GM20000 (cell line): ENCODE results near the gene C16orf89.

Experiments used
- DNase-seq: peaks from one replicate; pipeline ENCODE4 v3.0.0; 2012; ENCODE audit warnings: low spot score
- TF ChIP-seq, protein P1 (sequence below): IDR thresholded peaks from 2 replicates; pipeline ENCODE4 v1.5.1; 2012; ENCODE audit warnings: mild to moderate bottlenecking, control low read depth; ENCODE audit errors: extremely low read depth, missing control alignments

The C16orf89 gene

DNA sequence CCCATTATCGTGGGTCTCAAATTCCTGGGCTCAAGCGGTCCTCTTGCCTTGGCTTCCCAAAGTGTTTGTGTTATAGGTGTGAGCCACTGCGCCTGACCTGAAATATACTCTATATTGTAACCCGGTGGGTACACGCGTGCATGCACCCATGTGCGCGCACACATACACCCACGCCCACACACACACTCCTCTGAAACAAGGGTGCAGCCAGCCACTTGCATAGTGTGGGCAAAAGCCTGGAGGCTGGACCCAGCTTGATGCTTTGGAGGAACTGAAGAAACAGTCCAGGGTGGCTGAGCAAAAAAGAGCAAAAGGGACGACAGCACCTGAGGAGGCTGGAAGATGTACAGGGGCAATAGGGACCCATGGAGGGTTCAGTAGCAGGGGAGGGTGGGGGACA is 61.9 kb downstream of the C16orf89 start:
- DNase-seq = no peak
- TF ChIP-seq, protein P1, sequence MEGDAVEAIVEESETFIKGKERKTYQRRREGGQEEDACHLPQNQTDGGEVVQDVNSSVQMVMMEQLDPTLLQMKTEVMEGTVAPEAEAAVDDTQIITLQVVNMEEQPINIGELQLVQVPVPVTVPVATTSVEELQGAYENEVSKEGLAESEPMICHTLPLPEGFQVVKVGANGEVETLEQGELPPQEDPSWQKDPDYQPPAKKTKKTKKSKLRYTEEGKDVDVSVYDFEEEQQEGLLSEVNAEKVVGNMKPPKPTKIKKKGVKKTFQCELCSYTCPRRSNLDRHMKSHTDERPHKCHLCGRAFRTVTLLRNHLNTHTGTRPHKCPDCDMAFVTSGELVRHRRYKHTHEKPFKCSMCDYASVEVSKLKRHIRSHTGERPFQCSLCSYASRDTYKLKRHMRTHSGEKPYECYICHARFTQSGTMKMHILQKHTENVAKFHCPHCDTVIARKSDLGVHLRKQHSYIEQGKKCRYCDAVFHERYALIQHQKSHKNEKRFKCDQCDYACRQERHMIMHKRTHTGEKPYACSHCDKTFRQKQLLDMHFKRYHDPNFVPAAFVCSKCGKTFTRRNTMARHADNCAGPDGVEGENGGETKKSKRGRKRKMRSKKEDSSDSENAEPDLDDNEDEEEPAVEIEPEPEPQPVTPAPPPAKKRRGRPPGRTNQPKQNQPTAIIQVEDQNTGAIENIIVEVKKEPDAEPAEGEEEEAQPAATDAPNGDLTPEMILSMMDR = no peak

DNA sequence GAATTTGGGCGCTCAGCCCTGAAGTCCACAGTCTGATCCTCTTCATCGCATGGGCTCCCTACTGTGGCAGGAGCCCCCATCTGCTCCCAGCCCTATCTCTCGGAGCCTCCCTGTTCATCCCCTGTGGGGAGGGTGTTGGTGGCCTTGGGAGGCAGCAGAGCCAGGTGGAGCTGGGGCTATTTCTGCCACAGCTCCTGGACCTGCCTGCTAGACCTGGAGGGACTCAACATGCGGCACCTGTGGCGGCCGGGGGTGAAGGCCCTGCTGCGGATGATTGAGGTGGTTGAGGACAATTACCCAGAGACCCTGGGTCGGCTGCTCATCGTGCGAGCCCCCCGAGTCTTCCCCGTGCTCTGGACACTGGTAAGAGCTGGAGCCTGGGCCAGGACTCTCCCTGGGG is 62.5 kb downstream of the C16orf89 start:
- DNase-seq = no peak
- TF ChIP-seq, protein P1 = no peak

DNA sequence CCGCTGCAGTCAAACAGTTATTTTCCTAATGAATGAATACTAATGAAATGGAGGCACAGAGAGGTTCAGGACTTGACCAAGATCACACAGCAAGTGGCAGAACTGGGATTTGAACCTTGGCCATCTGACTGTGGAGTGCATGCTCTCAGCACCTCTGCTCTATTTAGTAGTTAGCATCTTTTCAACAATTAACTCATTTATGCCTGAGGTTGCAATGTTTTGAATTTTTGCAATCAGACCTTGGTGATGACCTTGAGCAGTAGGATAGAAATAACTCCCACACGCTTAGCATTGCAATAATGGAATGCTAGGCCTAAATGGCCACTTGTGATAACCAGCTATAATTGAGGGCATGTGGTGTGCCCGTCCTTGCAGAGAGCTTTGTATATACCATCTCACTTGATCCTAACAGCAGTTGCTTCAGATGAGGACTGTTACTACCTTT is 63.0 kb downstream of the C16orf89 start:
- TF ChIP-seq, protein P1 = no peak
- no peak for DNase-seq

DNA sequence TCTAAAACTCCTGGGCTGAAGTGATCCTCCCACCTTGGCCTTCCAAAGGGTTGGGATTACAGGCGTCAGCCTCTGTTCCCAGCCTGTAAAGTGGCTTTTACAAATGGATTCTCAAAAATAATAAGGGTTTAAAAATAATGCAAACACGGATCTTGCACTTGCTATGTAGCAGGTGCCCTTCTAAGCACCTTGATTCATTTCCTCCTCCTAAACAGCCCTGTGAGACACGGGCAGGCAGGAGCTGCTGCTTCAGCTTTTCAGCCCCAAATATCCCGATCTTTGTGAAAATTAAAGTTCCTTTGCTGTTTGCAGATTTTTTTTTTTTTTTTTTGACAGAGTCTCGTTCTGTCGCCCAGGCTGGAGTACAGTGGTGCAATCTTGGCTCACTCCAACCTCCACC is 63.8 kb downstream of the C16orf89 start:
- no peak for DNase-seq
- TF ChIP-seq, protein P1 = no peak

DNA sequence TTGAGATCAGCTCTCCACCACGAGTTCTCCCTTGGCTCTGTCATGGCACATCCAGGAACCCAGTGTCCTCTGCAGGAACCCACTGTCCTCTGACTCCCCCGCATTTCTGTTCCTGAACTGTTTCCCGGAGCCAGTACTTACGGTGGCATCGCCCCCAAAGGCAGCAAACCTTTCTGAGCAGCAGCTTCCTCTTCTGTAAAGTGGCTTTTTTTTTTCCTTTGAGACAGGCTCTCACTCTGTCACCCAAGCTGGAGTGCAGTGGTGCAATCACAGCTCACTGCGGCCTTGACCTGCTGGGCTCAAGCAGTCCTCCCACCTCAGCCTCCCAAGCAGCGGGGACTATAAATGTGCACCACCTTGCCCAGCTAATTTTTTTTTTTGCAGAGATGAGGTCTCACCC is 64.2 kb downstream of the C16orf89 start:
- TF ChIP-seq, protein P1 = no peak
- no peak for DNase-seq

DNA sequence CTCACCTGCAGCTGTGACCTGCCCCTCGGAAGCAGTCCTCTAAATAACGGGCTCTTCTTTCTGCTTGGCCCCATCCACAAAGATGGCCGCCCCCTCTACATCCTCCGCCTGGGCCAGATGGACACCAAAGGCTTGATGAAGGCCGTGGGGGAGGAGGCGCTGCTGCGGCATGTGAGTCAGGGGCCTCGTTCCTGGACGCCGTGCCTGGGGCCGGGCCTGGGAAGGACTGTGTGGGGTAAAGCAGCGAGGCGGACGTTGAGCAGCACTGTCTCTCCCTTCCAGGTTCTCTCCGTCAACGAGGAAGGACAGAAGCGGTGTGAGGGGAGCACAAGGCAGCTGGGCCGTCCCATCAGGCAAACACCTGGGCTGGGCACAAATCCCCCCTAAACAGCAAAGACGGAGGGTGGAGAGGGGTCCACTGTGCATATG is 65.2 kb downstream of the C16orf89 start:
- TF ChIP-seq, protein P1 = no peak
- DNase-seq = no peak

DNA sequence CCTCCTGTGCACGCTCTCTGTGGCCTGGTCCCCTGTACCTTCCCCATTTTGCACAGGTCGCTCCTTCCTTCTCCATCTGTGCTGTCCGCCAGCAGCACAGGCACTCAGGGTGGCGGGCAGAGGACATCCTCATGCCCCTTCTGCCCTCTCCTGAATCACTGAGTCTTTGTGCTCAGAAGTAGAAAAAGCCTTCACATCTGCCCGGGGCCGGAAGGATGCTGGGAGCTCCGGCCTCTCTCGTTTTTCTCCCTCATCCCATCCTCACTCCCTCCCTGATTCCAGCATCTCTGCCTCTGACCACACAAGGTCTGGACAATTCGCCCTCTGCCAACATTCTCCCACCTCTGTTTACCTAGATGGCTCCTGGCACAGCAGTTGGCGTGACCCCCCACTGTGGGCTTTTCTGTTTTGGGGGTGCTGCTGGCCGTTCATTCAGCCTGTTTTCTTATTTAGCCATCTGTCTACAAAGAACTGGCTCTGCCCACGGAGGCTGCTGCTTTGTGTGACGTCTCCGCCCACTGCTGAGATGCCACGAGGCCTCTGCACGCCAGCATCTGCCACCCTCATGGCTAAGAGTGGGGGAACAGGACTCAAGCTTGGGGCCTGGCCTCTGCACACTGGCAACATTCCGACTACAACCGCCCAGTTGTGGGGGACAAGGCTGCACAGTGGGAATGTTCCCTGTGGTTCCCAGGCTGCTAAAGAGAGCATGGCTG is 70.9 kb downstream of the C16orf89 start:
- DNase-seq = no peak
- TF ChIP-seq, protein P1 = no peak
